ENCODE data around the gene ARID3B. TPM values are rescaled to one million over a fixed set of nuclear protein-coding genes. Genes with fewer than 3 reads are reported as not detected.

ARID3B gene
- total RNA-seq, 1 donor from 2014 or later, result 5.6 TPM

DNA sequence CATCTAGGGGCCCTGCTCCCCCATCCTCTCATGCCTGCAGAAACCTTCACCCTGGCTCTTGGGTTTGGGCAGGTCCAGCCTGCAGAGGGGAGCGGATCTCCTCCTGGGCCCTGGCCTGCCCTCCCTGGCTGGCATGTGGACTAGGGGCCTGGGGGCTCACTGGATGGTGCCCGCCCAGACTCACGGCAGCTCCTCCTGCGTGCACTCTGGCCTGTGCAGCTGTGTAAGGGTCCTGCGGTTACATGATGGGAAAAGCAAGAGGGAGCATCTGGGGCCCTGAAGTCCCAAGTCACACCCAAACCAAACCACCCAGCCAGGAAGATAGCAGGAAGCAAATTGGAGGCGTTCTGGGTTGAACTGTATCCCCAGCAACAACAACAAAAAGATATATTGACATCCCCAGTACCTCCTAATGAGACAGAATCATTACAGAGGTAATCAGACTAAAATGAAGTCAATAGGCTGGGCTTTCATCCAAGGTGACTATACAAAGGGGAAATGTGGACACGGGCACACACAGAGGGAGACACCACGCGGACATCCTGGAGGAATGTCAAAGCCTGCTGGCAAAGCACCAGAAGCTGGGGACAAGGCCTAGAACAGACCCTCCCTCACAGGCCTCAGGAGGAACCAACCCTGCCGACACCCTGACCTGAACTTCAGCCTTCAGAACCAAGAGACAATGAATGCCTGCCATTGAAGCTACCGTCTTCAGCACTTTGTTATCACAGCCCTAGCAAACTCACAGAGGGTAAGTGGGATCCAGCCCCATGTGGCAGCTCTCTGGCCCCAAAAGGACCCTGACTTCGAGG lies 64.2 kb downstream of the ARID3B start:
- no peak for DNase-seq (ENCODE audit: low spot score)

DNA sequence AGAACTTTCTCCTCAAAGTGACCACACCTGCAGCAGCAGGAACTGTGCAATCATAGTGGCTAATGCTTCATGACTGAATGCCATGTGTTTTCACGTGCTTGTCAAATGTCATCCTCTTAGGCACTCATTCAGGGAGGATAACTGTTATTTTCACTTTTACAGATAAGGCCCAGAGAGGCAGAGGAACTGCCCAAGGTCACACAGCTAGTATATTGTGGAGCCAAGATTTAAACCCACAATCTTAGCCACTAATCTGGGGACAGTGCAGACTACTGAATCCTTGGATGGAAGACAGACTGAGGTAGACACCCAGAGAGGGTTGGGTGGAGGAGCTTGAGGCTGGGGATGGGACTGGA lies 64.8 kb downstream of the ARID3B start:
- DNase-seq (ENCODE audit: low spot score), result no peak

DNA sequence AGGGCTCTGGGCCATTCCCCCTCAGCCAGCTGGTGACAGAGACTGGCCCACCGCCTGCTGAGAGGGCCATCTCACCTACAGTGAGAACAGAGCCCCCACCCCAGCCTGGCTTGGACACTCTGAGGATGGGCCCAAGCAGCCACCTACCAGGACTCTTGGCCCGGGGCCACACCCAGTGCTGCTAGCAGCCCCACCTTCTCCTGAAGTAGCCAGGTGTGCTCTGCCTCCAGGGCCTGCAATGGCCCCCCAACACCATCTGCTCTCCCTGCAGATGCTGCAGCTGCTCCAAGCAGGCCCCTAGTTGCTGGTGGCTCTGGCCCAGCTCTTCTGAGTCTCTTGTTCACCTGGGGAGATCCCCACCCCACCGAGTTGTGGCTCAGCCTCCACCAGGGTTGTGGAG lies 67.8 kb downstream of the ARID3B start:
- no peak for DNase-seq (ENCODE audit: low spot score)

DNA sequence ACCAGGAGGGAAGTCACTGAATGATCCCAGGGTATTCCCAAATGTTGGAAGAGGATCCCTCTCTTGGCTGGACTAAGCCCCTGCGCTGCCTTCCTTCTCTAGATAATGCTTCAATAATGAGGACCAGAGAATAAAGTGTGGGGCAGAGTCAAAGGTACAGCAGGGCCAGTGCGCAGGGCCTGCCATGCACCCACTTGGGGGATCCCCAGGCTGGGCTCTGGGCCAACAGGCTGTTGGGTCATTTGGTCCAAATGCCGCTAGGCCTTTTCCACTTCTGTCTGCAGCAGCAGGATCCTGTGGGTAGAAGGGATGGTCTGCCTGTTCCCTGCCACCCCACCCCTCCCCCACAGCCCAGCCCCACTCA lies 68.9 kb downstream of the ARID3B start:
- no peak for DNase-seq (ENCODE audit: low spot score)

DNA sequence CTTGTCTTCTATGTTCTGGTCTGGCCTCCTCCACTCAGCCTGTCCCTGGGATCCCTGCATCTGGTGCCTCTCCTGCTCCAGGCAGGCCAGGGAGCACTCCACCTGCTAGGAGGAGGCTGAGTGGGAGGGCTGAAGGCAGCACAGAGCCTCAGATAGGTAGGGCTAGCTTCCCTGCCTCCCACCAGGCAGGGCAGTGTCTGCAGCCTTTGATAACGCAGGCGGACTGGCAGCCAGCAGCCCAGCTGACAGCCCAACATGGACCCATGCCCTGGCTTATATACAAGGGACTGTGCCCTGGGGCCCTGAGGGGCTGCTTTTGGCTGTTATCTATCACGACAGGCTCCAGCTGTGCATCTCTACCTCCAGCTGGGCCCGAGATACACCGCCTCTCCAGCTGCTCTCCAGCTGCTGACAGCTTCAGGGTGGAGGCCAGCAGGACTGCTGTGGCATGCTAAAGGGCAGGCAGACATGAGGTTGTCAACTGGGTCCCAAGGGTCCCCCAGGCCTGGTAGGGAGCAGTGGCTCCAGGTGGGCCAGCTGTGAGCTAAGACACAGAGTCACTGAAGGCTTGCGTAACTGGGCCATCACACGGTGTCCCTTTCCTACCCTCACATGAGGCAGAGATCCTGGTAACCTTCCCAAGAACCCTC lies 69.4 kb downstream of the ARID3B start:
- DNase-seq (ENCODE audit: low spot score), result no peak

DNA sequence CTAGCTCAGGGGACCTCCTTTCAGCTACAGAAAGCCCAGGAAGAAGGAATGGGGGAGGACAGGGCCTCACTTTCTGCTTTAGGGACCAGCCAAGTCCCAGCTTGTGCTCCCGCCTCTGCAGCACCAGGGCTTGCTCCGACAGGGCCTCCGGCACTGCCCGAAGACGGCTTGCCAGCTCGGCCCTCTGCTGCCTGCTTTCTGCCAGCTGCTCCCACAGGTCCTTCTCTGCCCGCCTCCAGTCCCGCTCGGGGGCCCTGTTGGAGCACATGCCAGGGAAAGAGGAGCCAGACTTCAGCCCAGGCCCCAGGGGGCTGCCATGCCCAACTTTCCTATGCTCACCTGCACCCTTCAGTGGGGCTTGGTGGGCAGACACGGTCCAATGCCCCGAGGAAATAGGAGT lies 70.3 kb downstream of the ARID3B start:
- DNase-seq (ENCODE audit: low spot score), result no peak

DNA sequence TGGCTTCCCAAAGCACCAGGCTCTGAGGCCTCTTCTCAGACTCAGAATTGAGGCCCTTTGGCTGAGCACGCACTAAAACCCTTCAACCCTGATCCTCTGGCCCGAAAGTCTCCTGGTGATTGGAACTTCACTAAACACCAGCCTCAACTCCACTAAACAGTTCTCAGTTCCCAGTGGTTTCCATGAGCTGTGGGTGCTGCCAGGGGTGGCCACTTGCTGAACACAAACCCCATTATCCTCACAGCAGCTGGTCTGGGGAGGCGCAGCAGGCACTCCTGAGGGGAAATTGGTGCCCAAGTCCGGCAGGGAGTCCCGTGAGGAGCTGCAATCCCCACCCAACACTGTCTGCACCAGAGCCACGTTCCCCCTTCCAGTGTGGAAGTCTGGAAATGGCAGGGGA lies 70.8 kb downstream of the ARID3B start:
- no peak for DNase-seq (ENCODE audit: low spot score)

DNA sequence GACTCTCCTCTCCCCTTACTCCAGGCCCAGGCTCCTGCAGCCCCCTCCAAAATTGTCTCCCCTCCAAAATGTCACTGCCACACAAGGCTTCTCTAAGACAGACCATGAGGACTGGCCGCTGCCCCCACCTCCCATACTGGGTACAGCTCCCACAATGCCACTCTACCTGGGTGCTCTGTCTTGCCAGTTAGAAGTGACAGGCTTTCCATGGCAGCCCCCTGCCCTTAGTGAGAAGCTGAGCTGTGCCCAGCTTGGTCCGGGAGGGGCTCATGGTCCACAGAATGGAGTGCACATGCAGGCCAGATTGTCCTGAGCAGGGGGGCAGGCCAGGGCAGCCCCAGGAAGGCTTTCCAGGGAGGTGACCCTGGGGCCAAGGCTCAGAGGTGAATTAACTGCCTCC lies 71.7 kb downstream of the ARID3B start:
- DNase-seq (ENCODE audit: low spot score), result no peak

DNA sequence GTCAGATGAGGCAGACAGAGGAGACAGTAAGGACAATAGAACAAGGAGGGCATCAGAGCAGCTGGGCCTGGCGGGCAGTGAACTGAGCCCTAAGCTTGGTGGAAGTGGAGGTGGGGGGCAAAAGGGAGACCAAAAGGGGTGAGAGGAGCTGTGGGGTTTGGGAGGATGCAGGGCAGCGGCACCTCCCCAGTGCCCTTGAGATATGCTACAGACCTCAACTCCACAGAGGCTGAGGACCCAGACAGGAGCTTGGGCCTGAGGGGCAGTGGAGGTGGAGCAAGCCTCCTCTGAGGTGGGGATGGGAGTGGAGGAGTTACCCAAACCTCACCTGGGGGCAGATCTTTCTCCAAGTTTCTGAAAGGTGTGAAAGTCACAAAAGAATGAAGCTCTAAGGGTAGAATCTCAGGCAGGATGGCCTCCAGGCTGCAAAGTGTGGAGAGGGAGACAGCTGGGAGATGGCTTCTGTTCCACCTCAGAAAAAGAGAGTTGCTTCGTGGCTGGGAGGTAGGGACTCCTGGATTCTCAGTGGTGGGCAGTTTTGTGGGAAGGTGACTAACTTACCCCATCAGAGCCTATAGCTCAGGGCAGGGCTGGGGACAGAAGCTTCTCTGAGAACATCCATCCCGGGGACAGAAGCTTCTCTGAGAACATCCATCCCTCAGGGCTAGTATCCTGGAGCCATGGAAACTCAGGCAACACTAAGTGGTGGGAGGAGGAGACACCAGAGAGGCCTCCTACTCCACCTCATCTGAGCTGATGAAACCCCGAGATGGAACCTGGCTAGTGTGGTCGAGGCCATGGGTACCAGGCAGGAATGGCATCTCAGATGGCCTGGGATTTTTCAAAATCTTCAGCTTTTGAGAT lies 72.3 kb downstream of the ARID3B start:
- no peak for DNase-seq (ENCODE audit: low spot score)

DNA sequence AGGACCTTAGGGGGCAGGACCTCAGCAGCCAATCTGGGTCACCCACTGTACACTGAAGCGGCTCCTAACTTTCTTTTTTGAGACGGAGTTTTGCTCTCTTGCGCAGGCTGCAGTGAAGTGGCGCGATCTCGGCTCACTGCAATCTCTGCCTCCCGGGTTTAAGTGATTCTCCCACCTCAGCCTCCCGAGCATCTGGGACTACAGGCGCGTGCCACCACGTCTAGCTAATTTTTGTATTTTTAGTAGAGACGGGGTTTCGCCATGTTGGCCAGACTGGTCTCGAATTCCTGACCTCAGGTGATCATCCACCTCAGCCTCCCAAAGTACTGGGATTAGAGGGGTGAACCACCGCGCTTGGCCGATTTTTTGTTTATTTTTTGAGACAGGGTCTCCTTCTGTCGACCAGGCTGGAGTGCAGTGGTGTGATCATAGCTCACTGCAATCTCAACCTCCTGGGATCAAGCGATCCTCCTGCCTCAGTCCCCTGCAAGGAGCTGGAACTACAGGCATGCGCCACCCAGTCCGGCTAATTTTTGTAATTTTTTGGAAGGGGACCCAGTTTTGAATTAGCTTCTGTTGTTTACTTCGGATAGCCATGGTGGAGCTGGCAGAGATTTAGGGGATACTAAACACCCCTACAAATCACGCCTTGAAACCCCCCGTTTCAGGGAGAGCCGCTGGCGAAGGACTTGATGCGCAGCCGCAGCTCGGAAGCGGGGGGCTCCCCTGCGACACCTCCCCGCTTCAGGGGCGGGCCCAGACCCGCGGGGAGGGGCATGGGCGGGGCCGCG lies 73.1 kb downstream of the ARID3B start:
- DNase-seq (ENCODE audit: low spot score), result no peak

DNA sequence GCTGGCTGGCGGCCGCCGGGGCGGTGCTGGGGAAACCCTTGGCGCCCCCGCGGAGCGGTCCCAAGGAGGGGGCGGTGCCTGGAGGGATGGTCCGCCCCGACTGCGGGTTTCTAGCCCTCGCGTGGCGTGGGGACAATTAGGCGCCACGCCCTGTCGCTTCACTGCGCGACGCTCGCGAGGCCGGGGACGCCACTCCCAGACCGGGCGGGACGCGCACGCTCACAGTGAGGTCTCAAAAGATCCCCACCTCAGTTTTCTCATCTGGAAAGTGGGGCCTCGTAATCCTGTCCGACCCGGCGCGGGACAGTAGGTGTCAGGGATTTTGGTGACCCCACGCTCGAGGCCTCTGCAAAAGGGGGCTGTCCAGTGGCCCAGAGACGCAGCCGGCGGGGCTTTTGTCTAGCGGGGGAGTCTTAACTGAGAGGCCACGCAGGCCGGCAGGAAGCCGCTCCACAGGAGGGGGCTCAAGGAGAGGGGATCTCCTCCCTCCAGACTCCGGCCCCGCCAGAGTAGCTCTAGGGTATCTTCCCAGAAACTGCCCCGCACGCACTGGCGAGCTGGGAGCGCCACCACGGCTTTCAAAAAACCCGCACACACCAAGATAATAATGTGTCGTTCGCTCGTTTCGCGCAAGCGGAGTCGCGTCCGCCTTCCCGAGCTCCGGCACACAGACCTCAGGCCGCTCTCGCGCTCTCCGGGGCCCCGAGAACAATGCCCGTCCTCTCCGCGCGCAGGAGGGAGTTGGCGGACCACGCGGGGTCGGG lies 73.9 kb downstream of the ARID3B start:
- DNase-seq (ENCODE audit: low spot score), result peak; percentile 83

DNA sequence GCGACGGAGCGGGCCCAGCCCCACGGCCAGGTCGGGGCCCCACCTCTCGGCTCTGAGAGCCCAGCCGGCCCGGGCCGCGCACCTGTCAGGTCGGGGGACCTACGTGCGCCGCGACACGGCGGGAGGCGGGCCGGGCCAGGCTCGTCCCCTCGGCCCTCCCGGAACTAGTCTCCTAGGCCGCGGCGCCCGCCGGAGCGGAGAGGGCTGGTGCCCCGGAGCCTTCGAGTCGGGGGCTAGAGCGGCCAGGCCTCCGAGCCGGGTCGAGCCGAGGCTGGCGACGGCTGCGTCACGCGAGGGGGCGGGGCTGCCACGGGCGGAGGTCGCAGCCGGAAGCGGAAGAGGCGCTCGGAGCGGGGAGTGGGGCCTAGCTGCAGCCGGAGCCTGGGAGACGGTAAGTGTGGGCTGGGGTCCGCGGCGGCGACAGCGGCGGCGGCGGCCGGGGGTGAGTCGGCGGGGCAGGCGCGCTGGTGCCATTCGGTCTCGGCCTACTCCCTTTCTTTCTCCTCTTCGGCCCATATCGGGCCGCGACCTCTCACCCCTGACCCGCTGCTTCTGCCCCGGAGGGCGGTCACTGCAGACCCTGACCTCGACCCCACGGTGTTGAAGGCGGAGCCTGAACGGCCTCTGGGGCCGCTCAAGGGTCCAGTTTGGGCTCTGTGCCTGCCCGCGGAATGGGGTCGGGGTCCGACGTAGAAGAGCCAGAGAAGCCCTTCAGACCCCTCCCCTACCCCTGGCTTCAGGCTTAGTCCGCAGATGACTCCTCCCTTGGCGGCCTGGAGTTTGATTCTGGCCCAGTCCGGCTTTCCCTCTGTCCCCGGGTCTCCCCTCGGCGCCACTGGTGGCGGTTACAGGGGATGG lies 74.7 kb downstream of the ARID3B start, which contains the start of gene CLK3:
Gene CLK3 (plus strand): TSS at position 329 of the 858 bp plus-strand sequence. CDS start 3,361 bp downstream, outside the sequence.
- DNase-seq (ENCODE audit: low spot score), result peak; percentile 96

DNA sequence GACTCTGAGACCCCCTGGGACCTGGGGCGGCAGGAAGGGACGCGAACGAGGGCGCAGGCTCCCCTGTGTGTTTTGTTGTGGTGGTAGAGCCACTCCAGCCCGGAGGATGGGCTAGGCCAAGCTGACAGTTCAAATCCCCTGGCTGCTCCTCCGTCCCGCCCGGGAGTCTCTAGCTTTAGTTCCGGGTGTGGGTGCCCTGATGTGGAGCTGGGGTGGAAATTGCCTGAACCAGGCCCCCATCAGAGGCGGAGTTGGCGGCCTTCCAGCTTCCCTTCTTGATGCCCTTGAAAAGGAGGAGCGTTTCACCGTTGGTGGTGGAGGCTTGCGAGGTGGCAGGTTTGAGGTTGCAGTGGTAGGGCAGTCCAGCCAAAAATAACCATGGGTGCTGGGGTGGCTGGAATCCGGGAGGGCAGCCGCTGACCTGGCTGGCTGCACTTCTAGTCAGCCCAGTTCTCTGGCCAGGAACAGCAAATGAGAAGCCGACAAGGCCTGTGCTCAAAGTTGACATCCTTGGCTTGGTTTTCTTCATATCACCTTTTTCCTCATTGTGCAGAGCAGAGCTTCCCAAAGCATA lies 75.4 kb downstream of the ARID3B start:
- peak; percentile 91 for DNase-seq (ENCODE audit: low spot score)

DNA sequence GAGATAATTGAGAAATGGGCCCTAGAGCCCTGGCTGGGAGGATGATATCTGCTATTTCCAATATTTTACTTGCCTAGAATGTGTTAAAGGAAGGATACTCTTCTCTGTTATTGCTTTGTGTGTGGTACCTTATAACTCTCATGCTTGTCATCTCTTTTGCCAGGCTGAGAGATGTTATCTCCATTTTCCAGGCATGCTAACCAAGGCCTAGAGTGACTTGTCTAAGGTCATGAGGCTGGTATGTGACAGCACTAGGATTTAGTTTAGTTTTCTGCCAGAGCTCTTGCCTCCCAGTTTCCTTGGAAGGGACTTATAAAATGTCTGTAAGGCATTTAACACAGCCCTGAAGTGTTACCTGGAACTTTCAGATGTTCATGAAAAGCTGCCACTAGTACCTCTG lies 76.0 kb downstream of the ARID3B start:
- no peak for DNase-seq (ENCODE audit: low spot score)

DNA sequence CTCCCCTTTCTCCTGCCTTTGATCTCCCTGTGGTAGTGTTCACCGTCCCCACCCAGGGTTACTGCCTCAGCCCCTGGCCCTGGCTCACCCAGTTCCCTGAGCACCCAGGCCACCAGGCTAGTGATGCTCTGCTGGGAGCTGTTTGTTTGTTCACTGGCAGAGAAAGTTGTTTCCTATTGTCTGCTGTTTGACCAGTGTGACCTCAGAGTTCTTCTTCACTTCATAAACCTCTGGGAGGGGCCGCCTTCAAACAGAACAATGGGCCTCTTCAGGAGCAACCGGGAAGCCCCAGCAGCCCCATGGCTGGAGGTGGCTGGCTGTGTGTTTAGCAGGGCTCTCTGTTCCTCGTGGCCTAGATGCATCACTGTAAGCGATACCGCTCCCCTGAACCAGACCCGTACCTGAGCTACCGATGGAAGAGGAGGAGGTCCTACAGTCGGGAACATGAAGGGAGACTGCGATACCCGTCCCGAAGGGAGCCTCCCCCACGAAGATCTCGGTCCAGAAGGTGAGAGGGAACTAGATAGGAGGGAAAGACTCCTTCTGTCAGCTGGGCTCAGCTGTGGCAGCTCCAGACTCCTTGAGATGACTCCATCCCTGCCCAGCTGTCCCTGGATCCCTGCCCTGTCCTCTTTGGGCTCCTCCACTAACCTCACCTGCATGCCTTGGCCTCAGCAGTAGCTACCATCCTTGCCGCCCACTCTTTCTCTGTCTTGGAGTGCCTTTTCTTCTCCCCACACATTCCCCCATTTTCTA lies 78.0 kb downstream of the ARID3B start:
- no peak for DNase-seq (ENCODE audit: low spot score)

DNA sequence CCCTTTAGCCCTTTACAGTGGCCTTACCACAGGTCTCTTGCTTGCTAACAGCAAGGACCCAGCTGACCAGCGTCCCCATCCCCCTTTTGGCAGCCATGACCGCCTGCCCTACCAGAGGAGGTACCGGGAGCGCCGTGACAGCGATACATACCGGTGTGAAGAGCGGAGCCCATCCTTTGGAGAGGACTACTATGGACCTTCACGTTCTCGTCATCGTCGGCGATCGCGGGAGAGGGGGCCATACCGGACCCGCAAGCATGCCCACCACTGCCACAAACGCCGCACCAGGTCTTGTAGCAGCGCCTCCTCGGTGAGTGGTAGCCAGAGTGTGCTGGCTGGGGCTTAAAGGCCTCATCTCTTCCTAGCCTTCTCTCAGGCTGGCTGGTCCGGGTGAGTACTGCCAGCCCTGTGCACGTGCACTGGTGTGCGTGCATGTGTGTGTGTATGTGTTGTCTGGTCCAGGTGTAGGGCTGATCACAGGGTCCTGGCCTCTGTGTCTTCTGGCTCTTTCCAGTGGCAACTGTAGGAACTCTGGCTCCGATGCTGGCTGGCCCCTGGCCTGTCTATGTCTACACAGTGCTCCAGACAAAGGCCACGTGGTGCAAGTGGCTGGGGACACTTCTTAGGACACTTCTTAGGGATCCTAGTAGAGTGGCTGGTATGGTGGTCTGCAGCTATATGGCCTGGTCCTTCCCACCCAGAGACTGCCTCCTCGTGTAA lies 79.1 kb downstream of the ARID3B start:
- no peak for DNase-seq (ENCODE audit: low spot score)

DNA sequence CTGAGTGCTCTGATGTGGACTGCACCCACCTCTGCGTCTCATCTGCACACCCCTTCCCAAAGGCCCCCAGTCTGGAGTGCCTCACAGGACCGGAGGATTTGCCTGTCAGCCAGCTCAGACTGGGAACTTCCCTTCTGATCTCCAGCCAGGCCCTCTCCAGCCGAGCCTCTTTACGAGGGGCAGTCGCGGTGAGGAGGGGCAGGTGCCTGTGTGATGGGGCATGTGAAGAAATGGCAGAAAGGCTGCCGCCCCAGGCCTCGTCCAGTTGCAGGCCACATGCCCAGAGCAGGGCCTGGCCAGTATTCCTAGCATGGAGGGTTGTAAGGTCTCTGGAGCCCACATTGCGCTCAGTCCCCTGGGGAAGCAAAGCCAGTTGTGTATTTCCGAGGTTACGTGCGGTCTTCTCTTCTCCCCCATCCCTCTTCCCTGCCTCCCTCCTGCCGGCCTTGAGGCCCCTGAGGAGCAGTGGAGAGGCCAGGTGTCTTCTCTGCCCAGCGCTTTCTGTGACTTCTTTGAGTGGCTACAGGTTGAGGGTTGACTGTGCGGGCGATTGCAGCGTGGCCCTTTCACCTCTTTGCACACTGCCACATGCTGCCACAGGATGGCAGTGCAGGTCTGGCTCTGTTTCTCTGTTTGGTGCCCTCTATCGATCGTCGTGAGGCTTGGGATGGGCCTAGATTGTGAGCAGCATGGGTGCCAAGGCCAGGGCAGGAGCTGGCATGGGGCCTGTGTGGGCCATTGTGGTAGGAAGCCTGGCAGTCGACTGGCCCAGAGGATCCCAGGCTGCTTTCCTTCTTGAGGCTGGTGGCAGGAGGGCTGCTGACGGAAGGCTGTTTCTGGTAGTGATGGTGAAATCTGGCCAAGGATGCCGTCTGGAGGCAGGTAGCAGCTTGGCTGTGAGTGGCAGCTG lies 79.9 kb downstream of the ARID3B start:
- DNase-seq (ENCODE audit: low spot score), result no peak

Data from ureter (tissue), 1 donor.